ENCODE measurements around the gene NID1. TPM values are rescaled to one million over a fixed set of nuclear protein-coding genes. Genes with fewer than 3 reads are reported as not detected.
"Not testable (repeated sequence)": the region's sequence is repeated elsewhere in the genome, so short reads cannot be mapped to it uniquely, and the experiment has no call there.

Gene NID1
- total RNA-seq, 1 donor from 2014 or later = 42.1 TPM

- DNase-seq (ENCODE audit: low spot score) = no peak
- intact Hi-C loops (cut with DNase I) = no loop called here
These were observed 54.4 kb downstream of the NID1 start for GRCh38 chr1:236010443-236010842.

- intact Hi-C loops (cut with DNase I) = no loop called here
- DNase-seq (ENCODE audit: low spot score) = no peak
These were observed 55.0 kb downstream of the NID1 start for GRCh38 chr1:236009857-236010256.

- intact Hi-C loops (cut with DNase I) = no loop called here
- DNase-seq (ENCODE audit: low spot score) = no peak
These were observed 55.7 kb downstream of the NID1 start for GRCh38 chr1:236009191-236009590.

- DNase-seq (ENCODE audit: low spot score) = no peak
- intact Hi-C loops (cut with DNase I) = no loop called here
These were observed 57.1 kb downstream of the NID1 start for GRCh38 chr1:236007781-236008180.

GRCh38 chr1:236003058-236003457 is 61.8 kb downstream of the NID1 start:
- intact Hi-C loops (cut with DNase I); DNase-seq (ENCODE audit: low spot score): not testable (repeated sequence)

DNA sequence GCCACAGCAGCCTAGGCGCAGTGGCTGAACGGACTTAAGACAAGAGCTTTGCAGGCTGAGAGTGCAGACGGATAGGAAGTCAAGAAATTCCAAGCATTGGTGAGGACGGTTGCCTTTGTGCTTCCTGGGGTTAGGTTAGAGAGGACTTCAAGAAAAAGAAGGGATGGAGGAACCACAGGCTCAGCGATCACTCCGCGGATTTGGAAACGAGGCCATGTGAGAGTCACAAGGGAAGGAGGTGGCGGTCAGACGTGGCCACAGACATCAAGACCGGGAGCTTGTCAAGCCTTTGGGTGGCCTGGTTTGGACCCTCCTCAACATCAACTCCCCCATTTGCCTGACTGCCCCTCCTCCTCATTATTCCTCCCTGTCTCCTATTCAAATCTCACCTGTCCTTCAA is 62.3 kb downstream of the NID1 start:
- no peak for DNase-seq (ENCODE audit: low spot score)
- intact Hi-C loops (cut with DNase I) = no loop called here

DNA sequence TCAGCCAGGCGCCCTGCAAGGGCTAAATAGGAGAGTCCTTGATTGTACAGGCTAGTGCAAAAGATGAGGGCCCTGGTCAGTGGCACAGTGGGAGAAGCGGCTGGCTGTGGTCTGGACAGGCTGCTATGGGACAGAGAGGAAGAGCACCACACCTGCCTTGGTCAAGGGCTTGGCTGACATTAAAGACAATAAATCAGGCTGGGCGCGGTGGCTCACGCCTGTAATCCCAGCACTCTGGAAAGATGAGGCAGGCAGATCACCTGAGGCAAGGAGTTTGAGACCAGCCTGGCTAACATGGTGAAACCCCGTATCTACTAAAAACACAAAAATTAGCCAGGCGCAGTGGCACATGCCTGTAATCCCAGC is 62.9 kb downstream of the NID1 start:
- DNase-seq (ENCODE audit: low spot score) = no peak
- intact Hi-C loops (cut with DNase I) = no loop called here

DNA sequence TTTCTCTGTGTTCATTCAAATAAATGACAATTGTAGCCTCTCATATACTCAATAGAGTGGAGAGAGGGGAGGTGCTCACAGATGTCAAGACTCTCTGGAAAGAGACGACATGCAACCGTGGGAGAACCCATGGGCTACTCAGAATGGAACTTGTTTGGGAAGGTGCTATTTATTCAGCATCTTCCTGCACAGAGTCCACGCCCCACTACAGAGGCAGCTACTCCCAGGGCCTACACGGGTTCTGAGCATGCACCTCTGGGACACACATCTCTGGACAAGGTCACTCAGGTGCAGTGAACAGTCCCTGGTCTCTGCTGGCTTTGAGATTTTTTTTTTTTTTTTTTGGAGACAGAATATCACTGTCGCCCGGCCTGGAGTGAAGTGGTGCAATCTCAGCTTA is 64.1 kb downstream of the NID1 start:
- intact Hi-C loops (cut with DNase I) = no loop called here
- DNase-seq (ENCODE audit: low spot score) = no peak

- no peak for DNase-seq (ENCODE audit: low spot score)
- intact Hi-C loops (cut with DNase I) = no loop called here
These were observed 65.5 kb downstream of the NID1 start for GRCh38 chr1:235999259-235999925.

DNA sequence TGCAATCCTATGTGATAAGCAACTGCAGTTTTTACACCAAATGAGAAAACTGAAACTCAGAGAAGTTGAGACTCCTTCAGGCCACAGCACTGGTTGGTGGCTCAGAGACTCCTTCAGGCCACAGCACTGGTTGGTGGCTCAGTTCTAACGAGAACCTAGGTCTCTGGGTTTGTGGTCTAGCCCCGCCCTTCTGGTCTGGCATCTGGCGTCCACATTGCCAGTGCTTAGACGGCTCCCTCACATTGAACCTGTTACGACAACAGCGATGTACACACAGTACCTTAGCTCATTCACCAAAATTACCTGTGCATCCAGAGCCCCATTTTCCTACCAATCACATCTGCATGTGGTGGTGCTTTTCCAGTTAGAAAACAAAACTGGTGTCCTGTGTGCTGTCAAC is 66.1 kb downstream of the NID1 start:
- intact Hi-C loops (cut with DNase I) = no loop called here
- DNase-seq (ENCODE audit: low spot score) = no peak

GRCh38 chr1:235997931-235998330 is 67.0 kb downstream of the NID1 start:
- no peak for DNase-seq (ENCODE audit: low spot score)
- intact Hi-C loops (cut with DNase I) = no loop called here

DNA sequence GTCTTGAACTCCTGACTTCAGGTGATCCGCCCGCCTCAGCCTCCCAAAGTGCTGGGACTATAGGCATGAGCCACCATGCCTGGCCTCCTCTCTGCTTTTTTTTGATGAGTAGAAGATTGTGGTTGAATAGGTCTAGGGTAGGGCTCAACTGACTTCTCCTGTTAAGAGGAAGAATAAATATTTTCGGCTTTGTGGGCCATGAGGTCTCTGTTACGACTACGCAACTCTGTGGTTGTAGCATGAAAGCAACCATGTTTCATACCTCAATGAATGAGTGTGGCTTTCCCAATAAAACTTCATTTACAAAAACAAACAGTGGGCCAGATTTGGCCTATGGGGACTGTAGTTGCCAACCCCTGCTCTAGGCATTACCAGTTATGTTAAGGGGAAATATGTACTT is 67.8 kb downstream of the NID1 start:
- no peak for DNase-seq (ENCODE audit: low spot score)
- intact Hi-C loops (cut with DNase I) = no loop called here

GRCh38 chr1:235996048-235996785 is 68.7 kb downstream of the NID1 start:
- intact Hi-C loops (cut with DNase I) = no loop called here
- DNase-seq (ENCODE audit: low spot score) = no peak

- DNase-seq (ENCODE audit: low spot score) = no peak
- intact Hi-C loops (cut with DNase I) = no loop called here
These were observed 69.4 kb downstream of the NID1 start for GRCh38 chr1:235995511-235995910.

DNA sequence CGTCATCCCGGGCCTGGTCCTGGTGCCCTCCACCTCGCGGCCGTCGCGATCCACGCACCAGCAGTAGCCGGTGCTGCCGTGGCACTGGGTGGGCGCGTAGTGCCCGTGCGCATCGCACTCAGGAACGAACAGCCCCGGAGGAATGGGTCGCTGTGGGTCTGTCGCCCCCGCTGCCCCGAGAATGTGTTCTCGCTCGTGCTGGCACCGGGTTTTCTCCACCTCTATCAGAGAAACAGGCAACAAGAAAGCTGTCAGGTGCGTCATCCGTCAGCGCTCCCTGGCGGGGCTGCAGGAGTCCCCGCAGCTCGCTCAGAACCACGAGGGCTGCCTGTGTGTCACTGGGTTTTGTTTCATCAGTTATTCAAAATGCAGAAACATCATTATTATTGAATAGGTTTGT is 71.2 kb downstream of the NID1 start:
- intact Hi-C loops (cut with DNase I) = no loop called here
- no peak for DNase-seq (ENCODE audit: low spot score)

GRCh38 chr1:235992868-235993267 is 72.0 kb downstream of the NID1 start:
- intact Hi-C loops (cut with DNase I) = no loop called here
- no peak for DNase-seq (ENCODE audit: low spot score)

DNA sequence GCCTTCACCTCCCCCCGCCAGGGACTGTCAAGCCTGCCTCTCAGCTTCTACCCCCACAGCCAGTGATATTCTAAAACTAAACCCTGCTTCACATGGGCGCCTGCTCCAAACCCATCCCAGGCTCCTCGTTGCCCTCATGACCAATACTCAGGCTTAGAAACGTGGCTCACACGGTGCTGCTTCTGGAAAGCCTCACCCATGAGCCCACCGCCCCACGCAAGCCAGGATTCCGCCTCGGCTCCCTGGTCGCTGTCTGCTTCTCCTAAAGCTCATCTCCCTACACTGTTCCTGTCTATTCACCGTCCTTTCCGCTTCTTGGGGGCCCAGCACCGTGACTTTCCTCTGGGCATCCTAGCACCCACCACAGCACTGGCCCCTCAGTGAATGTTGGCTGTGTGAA is 72.5 kb downstream of the NID1 start:
- DNase-seq (ENCODE audit: low spot score) = no peak
- intact Hi-C loops (cut with DNase I) = no loop called here

DNA sequence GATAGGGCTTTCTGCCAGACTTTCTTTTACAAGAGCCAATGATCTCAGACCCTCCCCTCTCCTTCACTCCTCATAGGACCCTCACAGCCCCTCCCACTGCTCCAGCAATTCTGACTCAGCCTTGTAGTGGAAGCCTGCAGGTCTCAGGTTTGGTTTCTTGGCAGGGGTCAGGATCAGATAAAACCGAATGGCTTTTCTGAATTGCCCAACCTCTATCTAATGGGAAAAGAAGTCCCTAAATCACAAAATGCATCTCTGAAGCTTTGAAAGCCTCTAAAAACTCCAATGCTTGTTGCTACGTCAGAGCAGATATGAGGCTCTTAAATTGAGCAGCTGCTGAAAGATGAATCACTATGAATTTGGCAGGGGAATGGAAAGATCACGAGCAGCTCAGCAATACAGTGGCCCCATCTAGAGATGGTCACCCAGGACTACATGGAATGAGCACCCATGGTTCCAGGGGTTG is 74.5 kb downstream of the NID1 start:
- no peak for DNase-seq (ENCODE audit: low spot score)
- intact Hi-C loops (cut with DNase I) = no loop called here

GRCh38 chr1:235989105-235989504 is 75.8 kb downstream of the NID1 start:
- intact Hi-C loops (cut with DNase I) = no loop called here
- no peak for DNase-seq (ENCODE audit: low spot score)

- DNase-seq (ENCODE audit: low spot score) = no peak
- intact Hi-C loops (cut with DNase I) = no loop called here
These were observed 78.0 kb downstream of the NID1 start for GRCh38 chr1:235986869-235987268.

GRCh38 chr1:235984041-235984825 is 80.7 kb downstream of the NID1 start:
- intact Hi-C loops (cut with DNase I) = no loop called here
- DNase-seq (ENCODE audit: low spot score) = no peak
